ENCODE results near the gene RABL2B. TPM values are rescaled to one million over a fixed set of nuclear protein-coding genes. Genes with fewer than 3 reads are reported as not detected.

The RABL2B gene
- polyA plus RNA-seq, 1 donor, result 21.8 TPM

DNA sequence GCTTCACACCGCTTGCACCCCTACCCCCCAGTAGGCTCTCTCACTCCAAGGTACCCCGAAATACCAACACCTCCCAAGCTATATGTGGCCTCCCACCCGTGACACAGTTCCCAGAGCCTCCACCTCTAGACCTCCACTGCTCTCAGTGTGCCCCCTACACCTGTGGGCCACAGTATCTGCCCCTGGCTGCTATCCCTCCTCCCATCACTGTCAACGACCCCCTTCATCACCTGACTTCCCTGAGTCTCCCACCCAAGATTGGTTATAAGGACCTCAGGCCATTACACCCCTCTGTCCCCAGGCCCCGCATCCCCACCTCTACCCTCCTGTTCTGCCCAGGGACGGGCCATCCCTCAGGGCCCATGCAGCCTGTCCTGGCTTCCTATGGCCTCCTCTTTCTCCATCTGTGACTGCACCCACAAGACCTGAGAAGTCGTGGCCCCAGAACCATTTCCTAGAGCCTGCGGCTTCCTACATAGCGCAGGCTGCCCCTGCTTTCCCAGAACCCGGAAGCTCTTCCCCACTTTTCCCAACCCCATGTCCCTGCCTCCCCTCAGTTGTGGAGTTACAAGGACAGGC is 44.7 kb downstream of the RABL2B start:
- DNase-seq (ENCODE audit: low read depth), result no peak

DNA sequence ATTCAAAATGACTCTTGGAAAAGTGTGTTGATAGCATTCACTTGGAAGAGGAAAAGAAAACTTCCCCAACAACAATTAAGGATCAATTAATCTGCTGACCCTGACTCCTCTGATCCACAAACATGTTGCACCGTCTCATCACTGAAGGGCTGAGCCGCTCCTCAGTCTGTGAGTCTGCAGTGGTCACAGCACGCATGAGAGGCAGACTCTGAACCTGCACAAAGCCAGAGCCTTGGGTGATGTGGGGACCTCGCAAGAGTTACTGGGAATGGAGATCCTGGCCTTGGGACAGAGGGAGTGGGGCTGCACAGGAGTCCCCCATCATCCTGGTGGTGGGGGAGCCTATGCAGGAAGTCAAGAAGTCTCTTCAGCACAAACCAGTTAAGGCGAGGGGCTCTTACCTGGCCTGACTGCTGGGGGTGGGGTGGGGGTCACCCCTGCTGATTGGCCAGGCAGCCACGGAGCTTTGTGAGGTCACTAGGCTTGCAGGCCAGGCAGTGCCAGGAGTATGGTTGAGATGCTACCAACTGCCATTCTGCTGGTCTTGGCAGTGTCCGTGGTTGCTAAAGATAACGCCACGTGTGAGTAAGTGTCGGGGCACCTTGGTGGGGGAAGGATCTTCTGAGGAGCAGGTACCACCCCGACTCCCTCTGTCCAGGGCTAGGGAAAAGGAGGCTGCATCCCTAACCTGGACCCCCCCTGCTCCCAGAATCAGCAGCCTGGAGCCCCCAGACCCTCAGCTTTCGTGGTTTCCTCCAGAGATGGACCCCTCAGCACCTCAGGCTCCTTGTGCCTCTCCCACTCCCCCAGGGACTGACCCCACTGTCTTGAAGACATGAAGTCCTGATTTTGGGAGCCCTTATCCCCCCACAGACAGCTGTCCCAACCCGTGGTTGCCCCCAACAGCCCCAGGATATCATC is 45.4 kb downstream of the RABL2B start, which contains the start of gene ACR:
Gene ACR (plus strand): TSS at position 477 of the 921 bp plus-strand sequence. CDS start 32 bp downstream, at position 509.
- DNase-seq (ENCODE audit: low read depth), result no peak

DNA sequence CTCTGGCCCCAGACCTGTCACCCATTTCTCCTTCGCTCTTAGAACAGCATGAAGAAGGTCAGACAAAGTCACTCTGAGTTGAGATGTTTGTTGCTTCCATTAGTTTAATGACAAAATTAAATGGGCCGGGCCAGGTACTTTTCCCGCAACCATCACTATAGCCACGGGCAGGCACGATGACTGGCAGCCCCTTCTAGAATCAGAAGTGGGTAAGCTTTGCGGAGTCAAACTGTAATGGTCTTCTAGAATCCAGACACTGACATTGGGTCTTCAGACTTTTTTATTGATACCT is 47.8 kb downstream of the RABL2B start:
- DNase-seq (ENCODE audit: low read depth), result no peak

DNA sequence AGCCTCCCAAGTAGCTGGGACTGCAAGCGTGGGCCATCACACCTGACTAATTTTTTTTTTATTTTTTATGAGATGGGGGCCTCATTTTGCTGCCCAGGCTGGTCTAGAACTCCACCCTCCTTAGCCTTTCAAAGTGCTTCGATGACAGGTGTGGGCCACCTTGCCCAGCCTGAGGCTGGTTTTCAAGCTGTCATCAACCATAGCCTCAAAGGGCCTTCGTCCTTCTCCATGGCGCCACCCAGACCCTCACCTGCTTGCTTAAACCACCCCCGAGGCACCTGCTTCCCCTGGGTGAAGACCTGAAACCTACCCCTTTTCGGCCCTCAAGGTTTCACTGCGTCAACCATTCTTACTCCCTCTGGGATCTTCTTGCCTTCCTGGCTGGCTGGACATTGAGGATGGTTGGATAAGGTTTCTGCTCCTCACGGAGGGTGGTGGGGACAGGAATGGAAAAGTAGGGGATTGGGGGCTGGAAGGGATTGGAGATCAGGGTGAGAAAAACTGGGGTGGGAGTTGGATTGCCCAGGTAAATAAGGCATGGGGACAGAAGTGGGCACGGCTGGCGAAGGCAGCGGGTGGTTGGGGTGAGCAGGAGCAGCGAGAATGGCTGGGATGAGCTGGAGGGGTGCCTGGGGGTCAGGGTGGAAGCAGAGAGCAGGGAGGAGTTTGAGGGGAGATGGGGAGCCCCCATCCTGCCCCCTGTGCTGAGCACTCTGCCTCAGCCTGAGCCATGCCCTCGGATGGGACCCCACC is 48.3 kb downstream of the RABL2B start:
- DNase-seq (ENCODE audit: low read depth), result no peak

DNA sequence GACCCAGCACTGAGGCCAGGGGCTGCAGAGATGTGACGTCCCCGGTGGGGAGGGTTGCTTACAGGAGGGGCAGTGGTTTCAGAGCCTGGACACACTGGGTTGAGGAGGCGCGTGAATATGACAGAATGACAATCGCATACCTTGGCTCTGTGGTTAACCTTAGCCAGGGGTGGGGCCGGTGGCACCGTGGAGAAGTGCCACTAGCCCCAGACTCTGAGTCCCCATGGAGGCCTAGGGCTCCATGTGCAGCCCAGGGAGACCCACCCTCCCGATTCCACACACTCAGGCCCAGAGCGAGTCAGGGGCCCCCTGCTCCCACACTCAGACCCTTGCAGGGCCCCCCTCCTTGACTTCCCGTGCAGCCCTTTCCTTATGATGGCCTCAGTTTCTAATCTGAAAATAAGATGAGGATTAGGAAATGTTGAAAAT is 49.1 kb downstream of the RABL2B start:
- DNase-seq (ENCODE audit: low read depth), result no peak

DNA sequence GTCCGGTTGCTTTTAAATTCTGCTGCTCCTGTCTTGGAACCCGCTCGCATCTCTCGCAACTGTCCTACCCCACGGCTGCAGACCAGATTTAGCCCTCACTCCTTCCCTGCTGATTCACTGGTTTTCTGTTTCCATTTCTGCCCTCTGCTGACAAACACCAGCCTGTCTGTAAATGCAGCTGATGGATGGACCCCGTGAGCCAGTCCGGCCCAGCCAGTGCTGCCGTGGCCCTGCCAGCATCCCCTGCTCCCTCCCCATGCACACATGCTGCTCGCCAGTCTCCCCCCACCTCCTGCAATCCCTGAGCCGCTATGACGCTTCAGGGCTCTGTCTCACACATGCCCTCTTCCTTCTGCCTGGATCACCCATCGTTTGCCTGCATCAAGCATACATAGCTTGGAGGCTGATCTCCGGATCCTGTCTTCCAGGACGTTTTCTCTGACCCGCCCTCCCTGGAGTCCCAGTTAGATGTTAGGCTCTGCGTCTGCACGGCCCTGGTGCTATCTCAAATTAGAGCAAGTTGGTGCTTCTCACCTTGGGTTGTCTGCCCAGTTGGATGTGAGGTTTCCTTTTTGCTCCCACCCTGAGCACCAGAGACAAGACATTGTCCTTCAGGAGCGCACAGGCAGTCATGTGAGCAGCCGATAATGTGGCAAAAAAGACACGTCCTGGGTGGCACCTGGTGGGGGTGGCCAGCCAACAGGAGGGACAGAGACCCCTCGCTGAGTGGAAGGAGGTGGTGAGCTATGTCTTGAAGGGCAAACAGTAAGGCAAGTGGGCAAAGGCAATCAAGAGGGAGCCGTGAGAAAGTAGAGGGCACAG is 49.7 kb downstream of the RABL2B start:
- DNase-seq (ENCODE audit: low read depth), result no peak

DNA sequence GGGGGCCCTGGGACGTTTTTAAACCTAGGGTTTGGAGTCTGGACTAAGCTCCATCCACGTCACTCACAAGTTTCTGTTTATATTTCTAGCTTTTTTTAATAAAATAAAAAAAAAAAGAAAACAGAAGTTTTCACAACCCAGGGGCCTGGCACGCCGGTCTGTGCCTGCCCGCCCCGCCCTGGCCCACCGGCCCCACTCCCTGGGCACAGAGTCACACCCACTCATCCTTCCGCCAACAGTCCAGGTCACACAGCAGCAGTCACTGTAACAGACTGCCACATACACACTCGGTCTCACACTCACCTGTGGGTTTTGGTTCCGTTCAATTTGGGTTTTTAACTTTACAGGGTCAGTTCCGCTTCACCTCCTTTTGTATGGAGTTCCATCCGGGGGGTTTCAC is 50.8 kb downstream of the RABL2B start:
- no peak for DNase-seq (ENCODE audit: low read depth)

DNA sequence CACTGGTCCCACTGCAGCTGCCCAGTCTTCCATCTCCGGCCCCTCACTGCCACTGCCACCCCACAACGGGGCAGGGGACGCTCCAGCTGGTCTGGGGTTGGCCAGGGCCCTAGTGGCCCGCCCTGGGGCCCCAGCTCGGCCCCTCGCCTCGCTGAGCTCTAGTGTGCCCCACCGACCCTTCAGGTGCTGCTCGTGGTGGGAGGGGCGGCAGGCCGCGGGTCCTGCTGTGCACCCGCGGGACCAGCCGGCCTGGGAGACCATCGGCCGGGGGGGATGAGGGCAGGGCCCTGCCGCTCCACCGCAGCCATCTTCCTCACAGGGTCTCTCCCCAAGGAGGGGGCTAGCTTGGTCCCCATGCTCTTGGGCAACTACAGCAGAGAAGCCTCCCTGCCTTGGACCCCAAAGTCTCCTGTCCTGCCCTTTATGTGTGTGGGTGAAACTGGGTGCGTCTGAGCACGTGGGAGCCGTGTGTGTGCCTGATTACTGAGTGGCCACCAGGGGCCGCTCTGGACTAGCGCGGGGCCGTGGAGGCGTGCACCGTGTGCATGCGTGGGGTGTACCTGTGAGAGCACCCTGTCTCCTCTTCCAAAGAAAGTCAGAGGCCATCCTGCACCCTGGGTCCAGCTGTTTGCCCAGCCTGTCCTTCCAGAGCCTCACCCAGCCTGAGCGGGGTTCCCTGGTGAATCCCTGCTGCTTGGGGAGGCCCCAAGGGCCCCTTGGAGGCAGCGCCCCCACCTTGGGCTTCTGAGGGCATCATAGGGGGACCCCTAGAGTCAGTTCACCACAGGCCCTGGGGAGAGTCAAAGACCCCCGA is 51.4 kb downstream of the RABL2B start:
- no peak for DNase-seq (ENCODE audit: low read depth)

DNA sequence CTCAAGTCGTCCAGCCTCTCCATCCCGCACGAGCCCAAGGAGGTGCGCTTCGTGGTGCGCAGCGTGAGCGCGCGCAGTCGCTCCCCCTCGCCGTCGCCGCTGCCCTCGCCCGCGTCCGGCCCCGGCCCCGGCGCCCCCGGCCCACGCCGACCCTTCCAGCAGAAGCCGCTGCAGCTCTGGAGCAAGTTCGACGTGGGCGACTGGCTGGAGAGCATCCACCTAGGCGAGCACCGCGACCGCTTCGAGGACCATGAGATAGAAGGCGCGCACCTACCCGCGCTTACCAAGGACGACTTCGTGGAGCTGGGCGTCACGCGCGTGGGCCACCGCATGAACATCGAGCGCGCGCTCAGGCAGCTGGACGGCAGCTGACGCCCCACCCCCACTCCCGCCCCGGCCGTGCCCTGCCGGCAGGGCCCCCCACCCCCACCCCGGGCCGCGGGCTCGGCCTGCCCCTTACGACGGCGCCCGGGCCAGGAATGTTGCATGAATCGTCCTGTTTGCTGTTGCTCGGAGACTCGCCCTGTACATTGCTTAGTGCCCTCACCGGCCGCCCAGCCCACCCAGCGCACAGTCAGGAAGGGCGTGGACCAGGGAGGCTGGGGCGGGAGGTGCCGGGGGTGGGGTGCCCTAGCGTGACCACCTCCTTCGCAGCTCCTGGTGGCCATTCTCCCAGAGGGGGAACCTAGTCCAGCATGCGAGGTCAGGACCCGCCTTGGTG is 52.3 kb downstream of the RABL2B start:
- DNase-seq (ENCODE audit: low read depth), result no peak

DNA sequence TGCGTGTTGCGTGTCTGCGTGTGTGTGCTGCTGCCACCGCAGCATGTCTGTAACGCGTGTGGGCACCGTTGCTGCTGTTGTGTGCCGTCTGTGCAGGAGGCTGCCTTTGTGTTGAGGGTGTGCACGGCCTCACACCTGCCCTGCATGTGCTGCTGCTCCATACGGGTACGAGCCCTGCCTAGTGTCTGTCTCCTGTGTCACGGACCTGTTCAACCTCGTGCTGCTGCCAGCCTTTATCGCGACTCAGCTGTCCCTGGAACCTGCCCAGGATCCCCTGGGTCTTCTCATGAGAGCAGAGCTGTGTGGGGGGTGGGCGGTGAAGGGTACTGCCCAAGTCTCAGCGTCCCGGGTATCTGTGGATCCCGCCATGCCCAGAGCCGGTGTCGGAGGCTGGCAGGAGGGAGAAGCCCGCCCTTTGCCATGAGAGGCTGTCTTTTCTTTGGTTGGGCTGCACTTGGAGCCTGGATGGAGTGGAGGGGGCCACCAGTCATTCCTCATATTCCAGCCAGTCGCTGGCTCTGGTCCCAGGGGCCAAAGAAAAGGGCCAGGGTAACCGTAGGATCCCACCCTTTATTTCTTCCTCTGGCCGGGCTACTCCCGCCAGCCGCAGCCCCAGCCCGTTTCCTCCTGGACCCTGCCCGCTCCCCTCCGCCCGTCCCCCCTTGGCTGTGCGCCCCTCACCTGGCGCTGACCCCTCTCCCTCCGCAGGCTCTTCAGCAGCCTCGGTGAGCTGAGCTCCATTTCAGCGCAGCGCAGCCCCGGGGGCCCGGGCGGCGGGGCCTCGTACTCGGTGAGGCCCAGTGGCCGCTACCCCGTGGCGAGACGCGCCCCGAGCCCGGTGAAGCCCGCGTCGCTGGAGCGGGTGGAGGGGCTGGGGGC is 53.2 kb downstream of the RABL2B start:
- no peak for DNase-seq (ENCODE audit: low read depth)

DNA sequence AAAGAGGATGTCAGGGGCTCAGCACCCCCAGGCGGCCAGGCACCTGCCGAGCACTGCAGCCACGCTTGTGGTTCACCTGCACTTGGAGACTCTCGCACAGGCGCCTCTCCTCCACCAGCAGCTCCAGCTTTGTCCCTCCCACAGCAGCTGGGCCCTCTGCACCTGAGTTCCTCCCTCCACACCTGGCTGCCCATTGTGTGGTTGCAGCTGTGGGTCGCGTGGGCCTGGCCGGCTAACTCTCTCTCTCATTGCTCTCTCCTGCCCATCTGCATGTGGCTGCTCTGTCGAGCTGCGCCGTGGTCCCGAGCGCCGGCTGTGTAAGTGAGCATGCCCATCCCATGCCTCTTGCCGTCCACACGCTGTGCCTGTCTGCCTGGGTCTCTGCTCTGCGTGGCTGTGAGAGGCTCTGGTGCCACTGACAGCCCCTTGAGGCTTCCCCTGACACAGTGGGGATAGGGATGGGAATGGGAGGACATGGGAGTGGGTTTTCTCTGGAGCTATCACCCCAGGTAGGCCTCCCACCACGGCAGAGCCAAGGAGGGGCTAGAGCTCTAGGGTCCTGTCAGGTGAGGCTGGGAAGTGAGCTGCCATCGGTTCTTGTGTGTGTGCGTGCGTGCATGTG is 53.9 kb downstream of the RABL2B start:
- DNase-seq (ENCODE audit: low read depth), result no peak

DNA sequence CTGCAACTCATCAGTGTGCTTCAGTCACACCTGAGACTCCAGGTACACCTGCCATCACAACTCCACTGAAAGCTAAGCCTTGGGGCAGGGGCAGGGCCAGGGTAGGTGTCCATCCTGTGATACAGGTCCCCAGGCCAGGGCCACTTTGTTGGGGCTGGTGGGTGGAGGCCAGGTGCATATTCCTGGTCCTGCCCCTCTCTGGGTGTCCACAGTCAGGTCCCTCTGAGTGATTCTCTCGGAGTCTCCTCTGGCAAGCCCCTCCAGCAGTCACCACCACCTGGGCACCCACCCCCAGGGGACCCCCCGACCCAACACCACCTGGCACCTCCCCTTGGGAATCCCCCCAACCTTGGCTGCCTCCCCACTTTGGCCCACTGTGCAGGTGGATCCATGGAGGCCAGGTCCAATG is 54.9 kb downstream of the RABL2B start:
- DNase-seq (ENCODE audit: low read depth), result no peak

DNA sequence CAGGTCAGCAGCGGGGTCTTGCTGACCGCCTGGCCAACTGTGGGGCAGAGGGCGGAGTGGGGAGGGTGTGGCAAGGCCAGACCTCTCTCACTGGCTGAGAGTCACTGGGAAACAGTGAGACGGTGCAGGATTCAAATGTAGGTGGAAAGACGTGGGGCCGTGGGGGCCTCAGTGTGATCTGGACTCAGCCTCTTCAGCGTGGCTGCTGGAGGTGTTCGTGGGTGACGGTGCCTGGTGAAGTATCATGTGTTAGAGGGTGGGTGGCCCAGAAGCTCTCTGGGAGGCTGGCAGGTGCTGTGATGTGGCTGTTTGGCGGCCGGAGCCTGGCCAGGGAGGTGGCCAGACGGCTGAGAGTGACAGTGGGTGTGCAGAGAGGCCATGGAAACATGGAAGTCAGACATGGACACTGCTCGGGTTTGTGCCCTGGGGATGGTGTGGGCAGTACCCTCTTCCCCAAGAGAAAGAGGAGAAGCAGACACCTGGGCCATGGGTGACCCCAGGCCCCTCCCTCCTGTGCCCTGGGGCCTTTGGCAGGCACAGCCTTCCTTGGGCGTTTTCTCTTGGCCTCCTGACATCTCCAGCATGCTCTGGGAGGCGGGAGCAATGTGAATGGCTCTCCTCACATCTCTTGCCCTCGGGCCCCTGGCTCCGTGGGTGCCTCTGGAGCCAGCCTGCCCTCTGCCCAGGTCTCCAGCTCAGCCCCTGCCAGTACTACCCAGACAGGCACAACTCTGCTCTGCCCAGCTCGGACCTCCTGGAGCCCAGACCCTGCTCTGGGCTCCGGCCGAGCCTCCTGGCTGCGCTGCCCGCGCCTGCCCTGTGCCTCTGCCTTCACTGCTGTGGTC is 55.5 kb downstream of the RABL2B start:
- DNase-seq (ENCODE audit: low read depth), result no peak

DNA sequence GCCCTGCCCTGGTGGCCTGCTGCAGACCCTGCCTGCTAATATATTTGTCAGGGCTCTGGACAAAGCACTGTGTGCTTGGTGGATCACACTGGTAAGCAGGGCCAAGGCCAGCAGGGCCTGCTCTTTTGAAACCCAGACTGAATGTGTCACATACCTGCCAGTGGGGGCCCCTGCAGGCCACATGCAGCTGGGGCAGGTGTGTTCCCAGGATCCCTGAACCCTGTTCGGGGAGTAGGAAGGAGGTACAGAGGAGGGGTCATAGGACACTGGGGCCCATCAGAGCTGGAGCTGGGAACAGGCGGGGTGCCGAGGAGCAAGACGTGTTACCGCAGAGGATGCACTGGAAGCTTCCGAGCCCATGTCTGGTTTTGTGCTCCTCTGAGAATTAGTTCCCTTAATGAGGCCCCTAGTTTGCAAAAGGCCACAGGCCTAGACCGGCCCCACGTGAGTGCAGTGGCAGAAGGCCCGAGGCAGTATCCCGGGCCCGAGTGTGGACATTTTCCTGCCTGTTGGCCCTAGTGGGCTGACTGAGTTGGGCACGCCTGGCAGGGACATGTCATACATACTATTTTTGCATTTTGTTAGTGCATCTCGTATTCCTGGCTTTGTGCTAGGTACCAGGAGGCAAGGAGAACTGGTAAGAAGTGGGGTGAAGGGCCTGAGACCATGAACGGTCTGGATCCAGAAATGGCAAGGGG is 56.6 kb downstream of the RABL2B start:
- no peak for DNase-seq (ENCODE audit: low read depth)

DNA sequence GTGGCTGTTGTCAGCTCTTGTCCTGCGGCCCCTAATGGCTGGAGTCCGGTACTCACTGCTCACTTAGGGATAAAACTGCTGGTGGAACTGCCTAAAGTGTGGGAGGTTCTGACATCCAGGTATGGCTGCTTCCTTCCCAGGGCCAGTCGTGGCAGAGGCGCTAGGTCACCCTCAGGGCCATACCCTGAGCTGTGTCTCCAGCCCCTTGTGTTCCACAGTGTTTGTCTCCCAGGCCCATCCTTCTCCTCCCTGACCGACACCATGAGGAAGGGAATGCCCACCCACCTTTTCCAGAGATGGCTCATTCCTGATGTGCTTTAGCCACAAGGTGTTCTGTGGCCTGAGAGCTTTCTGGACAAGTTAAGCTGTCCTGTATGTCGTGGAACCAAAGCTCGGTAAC is 57.8 kb downstream of the RABL2B start:
- DNase-seq (ENCODE audit: low read depth), result no peak

DNA sequence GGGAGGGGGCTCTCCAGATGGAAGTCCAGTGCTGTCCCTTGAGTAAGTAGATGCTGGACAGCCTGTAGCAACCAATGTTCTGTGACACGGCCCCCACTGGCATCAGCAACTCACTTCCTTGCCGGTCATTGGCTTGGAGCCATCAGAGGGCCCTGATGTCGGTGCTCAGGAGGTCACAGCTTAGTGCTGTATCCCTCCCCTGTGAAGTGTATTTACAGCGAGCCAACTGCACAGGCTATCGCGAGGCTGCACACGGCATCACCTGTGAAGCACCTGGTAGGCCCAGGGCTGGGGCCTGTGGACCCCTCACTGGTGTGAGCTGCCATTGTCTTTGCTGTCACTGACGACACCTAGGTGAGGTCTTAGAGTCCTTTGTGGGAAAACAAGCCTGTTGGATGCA is 58.8 kb downstream of the RABL2B start:
- no peak for DNase-seq (ENCODE audit: low read depth)

DNA sequence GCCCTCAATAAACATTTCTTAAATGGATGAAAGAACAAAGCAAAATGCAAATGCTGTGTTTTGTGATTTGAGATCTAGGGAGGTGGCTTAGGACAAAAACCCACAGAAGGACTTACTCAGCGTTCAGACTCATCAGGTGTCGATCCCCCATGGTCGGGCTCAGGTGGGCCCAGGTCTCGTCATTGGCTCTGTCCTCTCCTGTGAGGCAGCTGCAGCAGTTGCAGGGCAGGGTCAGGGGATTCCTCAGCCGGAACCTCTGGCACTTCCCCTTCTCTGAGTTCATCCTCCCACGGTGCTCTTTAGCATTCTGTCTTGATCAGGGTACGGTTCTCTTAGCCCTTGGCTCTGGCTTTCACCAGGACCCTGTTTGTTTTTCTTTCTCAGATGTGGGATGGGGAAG is 59.4 kb downstream of the RABL2B start:
- no peak for DNase-seq (ENCODE audit: low read depth)
